GM18861 (cell line): ENCODE results near the gene PYGM.

ENCODE experiments used
- ATAC-seq: cut with Tn5 transposase; IDR thresholded peaks from one replicate; pipeline ENCODE4 v1.9.1; 2021; ENCODE audit not compliant: unreplicated experiment

The PYGM gene

DNA sequence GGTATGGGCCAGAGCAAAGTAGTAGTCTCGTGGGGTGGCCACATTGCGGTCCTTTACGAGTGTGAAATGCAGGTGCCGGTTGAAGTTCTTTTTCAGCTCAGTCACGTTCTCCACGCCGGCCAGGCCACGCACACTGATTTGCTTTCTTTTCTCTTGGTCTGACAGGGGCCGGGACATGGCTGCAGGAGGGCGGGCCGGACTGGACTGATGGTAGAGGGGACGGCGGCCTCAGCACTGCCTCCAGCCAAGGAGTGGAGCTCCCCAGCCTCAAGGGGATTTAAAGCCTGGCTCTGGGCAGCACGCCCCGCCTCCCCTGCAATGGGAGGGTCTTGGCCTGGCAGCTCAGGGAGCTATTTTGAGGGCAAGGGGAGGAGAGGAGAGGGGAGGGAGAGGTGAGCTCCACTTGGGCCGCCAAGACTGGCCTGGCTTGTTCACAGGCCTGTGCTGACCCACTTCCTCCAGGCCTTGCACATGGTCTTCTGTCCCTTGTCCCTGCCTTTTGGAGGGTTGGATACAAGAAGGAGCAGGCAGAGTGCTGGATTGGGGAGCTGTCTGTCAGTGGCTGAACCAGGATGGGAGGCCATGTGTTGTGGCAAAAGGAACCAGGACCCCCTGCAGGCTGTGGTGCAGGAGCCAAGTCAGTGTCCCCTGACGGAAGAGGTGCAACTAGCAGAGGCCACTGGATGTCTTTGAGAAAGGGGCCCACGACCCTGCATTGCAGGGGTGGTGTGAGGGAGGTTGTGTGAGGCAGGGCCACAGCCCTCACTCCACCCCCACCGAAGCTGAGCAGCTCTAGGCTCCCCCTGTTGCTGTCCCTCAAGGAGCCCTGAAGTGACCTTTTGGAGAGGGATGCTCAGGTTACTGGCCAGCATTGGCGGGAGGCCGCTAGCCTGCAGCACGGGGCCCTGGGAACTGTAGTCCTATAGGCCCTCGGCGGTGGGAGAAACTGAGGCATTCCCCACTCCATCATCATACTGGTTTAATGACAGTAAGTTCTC is at the start of gene PYGM:
Gene PYGM (minus strand): TSS at position 253 of the 998 bp plus-strand sequence. CDS start 76 bp downstream, at position 177.
- ATAC-seq: no peak

DNA sequence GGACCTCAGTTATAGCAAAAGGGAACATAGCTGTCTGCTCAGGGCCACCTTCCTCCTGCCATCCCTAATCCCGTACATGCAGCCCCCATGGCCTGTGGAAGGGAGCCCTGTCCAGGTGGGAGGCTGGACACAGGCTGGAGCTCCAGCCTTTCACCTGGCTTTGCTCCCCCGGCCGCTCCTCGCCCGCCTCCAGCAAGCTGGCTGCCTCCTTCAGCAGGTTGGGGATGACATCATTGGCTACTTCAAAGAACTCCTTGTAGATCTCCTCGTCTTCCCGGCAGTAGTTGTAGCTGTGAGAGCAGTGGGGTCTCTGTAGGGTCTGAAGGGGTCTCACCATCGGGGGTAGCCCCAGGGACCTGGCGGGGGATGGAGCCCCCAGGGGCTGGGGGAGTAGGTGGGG is 45.7 kb upstream of the PYGM start:
- no peak for ATAC-seq

DNA sequence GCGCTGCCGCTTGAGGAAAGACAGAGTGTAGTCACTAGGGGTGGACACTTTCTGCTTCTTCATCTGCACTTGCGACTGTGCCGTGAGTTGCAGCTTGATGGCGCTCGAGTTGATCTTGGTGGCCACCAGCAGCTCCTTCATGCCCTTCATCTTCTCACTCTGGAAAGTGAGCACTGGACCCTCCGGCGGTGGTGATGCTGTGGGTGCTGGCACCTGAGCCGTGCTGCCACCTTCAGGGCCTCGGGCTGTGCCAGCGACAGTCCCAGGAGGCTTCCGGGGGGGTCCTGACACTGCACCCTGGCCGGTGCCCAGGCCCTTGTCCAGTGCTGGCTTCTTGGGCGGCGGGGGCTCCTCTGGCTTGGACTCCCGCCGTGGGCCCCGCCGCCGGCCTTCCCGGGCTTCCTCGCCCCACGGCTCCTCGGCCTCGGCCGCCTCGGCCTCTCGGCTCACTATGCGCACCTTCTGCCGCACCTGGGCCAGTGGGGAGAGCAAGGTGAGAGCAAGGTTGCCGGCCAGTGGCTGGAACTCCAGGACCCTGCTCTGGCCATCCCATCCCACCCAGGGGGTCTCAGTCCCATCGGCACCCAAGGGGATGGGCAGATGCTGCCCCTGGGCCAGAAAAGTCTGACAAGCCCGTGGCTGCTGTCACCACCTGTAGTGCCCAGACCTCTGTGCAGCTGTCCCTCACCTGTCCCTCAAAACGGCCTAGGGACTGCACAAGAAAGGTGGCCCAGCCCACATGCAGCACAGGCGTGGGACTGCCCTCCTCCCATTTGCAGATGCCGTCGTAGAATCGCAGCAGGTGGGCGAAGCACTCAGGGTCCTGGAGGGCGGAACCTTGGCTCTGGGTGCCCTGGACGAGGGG is 44.8 kb upstream of the PYGM start:
- ATAC-seq: no peak

DNA sequence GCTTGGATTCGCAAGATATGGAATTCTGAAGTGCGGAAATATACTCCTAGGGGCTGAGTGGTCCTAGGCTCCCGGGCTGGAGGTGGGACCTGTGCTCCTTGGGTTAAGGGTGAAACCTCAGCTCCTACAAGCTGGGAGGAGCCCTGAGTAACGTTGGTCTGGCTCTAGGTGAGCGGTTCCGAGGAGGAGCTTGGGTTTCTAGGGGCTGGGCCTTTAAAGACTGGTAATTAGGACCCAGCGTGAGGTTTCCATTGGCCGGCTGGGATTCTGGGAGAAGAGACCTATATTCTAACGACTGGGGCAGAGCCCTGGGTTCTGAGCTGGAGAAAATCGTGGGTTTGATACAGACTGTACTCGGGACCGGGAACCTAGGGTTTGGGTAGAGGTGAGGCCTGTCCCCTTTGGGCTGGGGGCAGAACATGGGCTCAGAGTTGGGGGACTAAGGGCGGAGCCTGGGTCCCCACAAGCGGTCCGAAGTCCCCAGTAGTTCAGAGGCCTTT is 44.1 kb upstream of the PYGM start:
- ATAC-seq: no peak

DNA sequence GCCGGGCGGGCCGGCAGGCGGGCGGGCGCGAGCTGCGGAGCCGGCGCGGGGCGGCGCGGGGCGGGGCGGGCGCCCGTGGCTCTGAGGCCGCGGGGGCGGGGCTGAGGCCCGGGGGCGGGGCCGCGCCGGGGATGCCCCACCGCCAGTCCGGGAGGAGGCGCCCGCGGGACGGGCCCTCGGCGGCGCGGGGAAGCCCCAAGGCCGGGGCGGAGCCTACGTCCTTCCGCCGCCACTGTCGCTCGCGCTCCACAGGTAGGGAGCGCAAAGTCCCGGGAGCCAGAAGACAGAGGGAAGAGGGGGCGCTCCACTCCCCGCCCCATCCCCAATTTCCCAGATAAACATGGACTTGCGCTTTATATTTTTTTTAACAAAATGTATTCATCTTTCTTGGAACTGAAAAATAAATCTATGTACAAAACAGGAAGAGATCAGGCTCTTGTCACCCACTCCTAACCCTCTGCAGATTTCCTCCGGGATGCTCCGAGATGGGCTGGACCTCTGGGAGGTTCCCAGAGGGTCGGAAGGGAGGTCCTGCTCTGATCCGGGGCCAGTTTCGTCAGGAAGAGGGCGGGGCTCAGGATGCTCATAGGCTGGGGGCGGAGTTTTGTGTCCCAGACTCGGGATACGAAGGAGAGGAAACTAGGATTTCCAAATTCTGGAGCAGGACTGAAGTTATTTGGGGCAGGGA is 43.5 kb upstream of the PYGM start, which contains the start of gene MAP4K2:
Gene MAP4K2 (minus strand): TSS at position 57 of the 688 bp plus-strand sequence. CDS start 65 bp downstream, outside the sequence.
- ATAC-seq: no peak

DNA sequence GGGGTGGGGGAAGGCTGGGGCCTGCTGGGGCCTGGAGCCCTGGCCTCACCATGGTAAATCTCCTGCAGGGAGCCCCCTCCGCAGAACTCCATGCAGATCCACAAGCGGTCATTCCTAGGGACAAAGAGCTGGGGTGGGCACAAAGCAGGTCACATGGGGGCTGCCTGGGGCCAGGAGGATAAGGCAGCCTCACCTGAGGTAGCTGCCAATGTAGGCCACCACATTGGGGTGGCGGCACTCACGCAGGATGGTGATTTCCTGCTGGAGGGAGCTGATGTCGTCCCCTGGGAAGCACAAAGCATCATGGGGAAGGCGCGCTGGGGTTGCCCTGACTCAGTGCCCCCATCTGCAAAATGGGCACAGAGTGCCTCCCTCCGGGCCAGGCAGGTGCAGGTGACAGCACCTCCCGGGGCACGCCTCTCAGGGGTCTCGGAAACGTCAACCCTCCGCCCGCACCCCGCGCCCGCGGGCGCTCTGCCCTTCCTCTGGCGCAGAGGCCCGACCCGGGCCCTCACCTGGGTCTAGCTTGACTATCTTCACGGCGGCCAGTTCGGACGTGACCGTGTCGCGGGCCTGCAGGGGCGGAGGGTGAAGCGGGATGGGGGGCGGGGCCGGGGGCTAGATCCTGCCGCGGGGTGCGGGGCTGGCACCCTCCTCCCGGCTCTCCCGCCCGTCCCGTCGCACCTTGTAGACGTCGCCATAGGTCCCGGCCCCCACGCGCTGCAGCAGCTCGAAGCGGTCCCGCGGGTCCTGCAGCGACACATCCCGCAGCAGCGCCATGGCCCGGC is 42.8 kb upstream of the PYGM start:
- ATAC-seq: no peak

DNA sequence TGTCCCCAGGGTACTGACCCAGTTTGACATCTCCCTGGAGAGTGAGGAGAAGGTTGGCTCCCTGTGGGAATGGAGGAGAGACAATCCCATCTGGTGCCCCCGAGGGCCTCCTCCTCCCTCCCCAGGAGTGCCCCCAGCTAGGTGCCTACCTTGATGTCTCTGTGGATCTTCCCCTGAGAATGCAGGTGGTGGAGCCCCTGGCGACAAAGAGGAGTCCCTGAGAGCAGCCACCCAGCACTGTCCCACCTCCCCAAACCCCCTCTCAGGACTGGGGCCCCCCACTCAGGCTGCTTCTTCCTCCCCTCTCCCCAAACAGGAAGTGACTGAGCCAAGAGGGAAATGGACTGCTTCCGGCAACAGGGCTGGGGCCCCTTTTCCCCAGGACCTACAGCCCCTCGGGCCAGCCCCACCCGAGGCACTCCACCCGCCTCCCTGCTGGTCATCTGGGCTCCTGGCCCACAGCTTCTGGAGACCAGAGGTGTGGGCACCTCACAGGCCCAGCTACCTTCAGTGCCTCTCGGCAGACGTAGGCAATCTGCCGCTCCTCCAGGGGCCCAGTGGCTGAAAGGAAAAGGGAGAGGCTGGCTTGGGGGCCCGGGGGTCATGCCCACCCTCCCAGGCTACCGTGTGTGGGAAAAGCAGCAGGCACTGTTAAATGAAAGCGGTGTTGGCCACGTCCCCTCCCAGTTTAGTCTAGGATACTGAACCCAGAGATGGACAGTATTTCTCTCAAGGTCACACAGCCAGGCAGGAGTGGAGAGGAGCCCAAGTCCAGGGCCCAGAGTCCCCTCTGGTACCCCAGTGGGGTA is 42.0 kb upstream of the PYGM start:
- no peak for ATAC-seq

DNA sequence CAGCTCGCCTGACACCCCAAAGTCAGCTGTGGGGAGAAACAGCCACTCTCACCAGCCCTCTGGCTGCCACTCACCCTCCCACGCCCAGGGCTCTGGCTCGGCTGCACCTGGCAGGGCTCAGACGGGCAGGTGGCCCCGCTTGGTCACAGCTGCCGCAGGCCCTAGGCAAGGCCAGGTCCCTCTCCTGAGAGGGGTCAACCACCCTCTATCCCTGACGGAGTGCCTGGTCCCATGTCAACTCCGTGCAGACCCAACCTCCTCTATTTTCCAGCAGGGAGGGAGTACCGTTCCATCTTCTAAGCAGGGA is 41.3 kb upstream of the PYGM start:
- ATAC-seq: no peak

DNA sequence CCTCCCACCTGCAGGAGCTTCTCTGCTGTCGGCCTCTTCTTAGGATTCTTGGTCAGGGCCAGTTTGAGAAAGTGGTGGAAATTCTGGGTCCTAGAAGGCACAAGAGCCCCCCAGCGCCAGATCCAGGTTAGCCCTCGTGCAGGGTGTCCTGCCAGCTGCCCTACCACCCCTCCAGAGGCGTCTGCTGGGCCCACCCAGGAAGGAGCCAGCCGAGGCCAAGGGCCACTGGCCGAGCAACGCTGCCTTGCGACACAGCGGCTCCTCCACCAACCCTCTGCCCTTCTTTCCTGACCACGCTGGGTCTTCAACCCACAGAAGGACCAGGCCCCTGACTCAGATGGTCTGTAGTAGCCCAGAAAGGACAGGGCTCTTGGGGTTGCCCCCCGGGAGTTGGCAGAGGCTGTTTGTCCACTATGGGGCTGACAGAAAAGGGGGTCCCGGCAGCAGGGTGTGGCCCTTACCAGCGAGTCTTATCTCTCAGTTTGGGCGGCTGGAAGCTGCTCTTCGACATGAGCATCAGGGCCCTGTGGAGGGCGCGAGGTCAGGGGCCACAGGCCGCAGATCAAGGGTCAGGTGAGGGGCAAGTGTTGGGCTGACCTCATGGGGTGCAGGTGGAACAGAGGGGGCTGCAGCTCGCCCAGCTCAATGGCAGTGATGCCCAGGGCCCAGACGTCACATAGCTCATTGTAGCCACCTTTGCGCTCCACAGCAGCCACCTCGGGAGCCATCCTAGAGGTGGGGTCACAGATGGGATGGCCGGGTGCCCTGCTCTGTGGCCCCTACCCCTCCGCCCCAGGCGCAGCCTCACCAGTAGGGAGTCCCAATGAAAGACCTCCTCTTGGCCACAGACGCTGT is 40.8 kb upstream of the PYGM start:
- no peak for ATAC-seq

DNA sequence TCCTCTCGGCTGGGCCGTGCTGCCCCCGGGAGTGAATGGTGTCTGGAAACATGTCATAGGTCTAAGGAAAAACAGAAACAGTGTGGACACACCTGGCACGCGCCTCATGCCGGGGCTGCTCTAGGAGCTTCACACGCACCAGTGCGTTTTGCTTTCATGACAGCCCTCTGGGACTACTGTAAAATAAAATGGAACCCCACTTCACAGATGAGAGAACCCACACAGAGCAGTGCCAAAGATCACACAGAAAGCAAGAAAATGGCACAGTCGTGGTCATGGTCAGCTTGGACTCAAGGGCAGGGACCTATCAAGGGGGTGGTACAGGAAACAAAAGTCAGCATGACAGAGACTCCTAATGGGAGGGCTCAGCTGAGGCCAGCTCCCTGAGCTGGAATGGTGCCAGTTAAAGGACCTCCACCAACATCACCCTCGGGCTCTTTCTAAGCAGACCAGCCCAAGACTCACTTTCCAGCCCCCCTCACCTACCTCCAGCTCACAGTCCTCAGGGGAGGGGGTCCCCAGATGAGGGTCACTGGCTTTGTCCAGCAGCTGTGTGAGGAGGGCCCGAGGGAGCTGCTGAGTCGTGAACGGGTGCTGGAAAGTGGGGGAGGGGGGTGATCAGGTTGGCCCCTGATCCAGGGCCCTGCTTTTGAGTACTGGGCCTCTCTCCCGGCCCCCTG is 40.0 kb upstream of the PYGM start:
- peak; percentile 37 for ATAC-seq

DNA sequence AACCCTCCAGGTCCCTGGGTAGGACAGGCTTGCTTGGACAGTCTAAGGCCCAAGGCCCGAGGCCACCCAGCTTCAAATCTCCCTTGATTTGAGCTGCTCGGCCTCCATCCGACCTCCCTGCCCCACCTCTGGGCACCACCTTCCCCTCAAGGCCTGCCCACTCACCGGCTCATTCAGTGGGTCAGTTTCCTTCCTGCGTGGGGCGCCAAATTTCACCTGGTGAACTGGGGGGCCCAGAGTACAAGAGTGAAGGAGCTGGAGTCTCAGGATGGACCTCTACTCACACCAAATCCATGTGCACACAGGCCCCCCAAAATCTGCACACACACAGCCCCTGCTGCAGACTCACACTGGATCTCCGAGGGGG is 39.5 kb upstream of the PYGM start:
- ATAC-seq: no peak

DNA sequence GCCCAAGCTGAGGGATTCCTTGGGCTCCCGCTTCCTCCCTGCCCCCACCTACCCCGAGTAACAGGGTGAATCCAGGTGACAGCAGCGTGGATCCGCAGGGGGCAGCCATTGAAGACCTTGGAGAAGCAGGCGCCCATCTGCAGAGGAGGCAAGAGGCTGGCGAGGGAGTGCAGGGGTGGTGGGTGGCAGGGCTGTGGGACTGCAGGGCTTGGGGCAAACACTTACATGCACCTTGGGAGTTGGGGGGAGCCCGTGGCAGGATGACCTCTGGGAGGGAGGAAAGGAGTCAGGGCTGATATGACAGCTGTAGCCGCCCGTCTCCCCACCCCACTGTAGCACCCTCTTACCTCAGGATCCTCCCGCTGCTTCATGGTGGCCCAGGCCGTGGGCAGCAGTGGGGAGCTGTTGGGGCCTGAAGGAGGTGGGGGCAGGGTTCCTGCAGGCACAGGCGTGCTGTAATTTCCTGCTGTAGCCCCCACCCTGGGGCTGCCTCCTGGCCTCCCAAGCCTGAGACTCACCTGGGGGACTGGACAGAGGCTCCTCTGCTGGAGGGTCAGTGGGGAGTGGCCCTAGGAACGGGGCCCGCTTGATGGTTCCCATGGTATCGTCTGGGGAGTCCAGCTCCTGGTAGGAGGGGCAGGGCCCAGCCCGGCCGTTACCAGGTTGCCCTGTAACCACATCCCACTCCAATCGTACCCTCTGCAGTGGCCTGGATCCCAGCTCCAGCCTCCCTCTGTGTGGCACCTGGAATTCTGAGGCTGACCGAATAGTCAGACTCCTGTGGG is 37.2 kb upstream of the PYGM start:
- ATAC-seq: no peak

DNA sequence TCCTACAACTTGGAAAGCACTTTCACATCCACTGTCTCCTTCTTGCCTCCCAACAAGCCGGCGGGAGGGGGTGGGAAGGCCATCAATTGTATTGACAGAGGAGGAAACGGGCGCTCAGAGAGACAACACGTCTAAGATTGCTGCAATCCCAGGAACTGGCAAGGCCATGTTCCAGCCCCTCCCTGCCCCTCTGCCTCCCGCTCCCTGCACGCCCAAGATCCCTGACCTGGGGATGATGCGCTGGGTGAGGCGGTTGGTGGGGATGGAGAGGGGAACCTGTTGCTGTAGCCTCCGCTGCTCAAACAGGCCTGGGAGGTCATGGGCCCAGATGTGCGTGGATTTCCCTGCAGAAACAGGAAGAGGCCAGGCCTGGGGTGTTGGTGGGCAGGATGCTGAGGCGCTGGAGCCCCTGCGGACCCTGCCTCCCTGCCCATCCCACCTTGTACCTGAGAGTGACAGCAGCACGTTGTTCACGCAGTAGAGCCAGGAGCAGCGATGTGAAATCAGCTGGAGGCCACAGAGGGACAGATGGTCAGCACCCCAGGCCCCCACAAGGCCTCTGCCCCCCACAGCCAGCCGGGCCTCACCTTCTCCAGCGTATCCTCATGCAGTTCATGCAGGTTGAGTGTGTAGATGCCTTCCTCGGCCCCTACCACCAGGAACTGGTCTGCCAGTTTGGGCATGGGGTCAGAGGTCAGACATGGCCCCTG is 36.4 kb upstream of the PYGM start:
- ATAC-seq: no peak

DNA sequence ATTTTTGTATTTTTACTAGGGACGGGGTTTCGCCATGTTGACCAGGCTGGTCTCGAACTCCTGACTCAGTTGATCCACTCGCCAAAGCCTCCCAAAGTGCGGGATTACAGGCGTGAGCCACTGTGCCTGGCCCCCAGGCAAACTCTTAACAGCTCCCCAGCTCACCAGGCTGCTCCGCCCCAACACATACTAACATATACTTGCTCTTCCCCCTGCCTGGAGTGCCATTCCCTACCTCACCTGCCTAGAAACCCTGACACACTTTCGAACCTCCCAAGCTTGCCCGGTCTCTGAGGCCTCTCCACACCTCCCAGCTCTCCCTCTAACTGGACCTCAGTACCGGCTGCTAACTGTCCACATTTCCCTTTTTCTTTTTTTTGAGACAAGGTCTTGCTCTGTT is 34.8 kb upstream of the PYGM start:
- no peak for ATAC-seq

DNA sequence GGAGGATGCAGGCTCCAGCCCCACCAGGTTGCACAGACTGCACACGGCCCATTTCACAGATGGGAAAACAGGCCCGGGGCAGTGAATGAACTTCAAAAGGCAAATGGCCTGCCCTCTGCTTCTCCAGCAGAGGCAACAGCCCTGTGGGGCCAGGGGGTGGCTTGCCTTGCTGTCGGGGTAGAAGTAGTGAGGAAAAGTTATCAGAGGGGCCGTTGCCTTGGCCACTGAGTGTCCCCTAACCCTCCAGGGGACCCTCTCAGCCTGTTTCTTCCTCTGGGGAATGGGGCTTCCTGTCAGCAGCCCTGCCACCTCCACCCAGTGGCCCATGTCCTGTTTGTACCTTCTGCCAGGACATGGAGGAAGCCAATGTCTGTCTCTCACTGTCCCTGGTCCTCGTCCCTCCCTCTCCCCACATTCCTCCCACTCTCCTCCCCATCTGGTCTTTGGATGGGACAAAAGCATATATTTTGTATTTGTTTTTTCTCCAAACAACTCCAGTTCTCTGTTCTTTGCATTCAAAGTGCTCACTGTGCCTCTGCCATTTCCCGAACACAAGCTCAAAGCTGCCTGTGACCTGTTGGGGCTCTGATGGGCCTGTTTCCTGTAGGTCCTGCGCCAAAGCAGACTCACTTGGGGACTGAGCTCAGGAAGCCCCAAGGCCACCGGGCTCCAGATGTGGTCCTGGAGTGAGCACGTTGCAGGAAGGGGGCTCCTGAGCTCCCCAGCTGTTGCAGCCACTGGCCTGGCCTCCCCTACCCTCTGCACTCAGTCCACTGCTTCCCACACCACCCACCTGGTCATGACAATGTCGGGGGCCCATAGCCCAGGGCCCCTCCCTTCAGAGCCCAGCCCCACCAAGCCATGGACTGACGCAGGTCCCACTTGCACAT is 33.7 kb upstream of the PYGM start:
- ATAC-seq: no peak

DNA sequence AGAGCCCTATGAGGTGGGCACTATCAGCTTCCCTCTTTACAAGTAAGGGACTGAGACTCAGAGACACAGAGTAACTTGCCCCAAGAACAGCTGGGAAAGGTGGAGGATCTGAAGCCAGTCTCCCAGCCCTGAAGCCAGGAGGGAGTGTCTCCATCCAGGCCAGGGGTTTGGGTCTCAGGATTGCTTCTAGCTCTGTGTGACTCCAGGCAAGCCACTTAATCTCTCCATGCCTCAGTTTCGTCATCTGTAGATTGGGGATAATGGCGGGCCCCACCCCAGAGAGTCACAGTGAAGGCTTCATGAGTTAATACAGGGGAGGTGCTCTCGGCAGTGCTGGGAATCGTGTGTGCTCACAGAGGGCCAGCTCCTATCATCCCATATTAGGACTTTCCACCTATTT is 32.7 kb upstream of the PYGM start:
- ATAC-seq: no peak
